HG02943 (cell line): ENCODE measurements around the gene FFAR2.
"Not testable (repeated sequence)": the region's sequence is repeated elsewhere in the genome, so short reads cannot be mapped to it uniquely, and the experiment has no call there.

ENCODE experiments used
- ATAC-seq: cut with Tn5 transposase; IDR thresholded peaks from one replicate; pipeline ENCODE4 v1.9.1; 2021; ENCODE audit warnings: mild to moderate bottlenecking, low read depth, moderate library complexity; ENCODE audit not compliant: unreplicated experiment

The FFAR2 gene

DNA sequence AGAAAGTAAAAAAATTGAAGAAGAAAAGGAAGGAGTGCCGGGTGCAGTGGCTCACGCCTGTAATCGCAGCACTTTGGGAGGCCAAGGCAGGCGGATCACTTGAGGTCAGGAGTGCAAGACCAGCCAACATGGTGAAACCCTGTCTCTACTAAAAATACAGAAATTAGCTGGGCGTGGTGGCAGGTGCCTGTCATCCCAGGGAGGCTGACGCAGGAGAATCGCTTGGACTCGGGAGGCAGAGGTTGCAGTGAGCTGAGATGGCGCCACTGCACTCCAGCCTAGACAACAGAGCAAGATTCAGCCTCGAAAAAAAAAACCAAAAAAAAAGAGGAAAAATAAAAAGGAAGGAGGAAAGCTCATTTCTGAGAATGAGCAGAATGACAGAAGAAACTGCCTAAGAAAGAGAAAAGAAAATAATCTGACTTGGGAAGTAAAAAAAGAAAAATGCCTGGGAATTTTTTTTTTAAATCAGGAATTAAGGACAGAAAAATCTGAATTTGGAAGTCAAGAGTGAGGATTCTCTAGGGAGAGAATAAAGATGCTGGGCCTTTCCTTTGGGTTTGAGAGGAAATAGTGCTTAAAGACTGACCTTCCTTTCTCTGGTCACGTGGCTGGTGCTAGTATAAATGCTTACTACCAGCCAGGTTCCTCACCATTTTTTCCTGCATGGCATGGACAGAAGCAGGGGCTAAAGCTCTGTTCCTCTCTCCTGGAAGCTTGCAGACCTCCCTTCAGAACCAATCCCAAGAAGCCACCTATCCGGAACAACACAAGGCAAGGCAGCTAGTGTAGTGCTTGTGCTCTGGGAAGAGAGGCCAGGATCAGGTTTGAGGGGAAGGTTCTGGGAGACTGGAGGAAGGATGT is at the start of gene FFAR2:
Gene FFAR2 (plus strand): TSS at position 652 of the 864 bp plus-strand sequence. CDS start 1,458 bp downstream, outside the sequence.
- ATAC-seq = no peak

DNA sequence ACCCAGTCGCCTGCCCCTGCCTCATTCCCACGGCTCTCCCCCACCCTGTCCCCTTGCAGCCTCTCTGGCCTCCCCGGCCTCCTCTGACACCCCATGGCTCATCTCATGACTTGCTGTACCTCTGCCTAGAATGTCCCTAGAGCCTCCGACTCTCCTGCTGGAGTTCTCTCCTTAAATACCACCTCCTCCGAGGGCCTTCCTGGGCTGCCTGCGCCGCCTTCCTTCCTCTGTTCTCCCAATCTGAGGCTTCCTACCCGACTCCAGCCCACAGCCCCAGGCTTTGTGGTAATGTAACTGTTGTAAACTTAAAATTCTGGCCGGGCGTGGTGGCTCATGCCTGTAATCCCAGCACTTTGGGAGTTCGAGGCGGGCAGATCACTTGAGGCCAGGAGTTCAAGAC is 49.5 kb upstream of the FFAR2 start:
- ATAC-seq = no peak

DNA sequence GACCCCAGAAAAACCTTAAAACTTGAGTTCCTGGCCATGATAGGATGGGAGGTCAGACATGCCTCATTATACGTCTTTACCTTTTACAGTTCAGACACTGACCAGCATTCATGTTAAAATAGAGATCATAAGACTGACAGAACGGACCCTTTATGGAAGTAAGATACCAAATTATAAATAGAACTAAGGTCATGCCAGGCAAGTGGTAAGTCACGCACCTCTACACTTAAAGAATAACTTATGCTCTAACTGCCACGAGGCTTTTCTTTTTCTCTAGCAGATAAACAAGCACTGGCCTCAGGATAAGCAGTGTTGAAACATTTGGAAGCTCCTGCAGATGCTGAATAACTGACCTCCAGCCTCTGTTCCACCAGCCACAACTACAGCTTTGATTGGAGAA is 48.8 kb upstream of the FFAR2 start:
- ATAC-seq = no peak

DNA sequence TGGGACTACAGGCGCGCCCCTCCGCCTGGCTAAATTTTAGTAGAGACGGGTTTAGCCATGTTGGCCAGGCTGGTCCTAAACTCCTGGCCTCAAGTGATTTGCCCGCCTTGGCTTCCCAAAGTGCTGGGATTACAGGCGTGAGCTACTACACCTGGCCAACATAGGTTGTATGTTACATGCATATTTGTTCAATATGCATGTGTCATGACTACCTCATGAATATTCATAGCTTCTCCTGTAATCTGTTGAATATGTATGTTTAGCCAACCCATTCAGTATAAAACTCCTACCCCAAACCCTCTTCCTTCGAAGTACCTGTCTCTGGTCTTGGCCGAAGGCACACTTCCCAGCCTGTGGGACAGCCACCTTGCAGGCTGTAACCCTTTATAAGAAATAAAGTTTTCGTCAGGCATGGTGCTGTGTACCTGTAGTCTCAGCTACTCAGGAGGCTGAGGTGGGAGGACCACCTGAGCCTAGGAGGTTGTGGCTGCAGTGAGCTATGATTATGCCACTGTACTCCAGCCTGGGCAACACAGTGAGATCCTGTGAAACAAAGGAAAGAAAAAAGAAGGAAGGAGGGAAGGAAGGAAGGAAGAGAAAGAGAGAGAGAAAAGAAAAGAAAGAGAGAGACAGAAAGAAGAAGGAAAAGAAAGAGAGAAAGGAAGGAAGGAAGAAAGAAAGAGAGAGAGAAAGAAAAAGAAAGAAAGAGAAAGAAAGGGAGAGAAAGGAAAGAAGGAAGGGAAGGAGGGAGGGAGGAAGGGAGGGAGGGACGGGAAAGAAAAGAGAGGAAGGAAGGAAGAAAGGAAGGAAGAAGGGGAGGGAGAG is 47.9 kb upstream of the FFAR2 start:
- ATAC-seq = no peak

DNA sequence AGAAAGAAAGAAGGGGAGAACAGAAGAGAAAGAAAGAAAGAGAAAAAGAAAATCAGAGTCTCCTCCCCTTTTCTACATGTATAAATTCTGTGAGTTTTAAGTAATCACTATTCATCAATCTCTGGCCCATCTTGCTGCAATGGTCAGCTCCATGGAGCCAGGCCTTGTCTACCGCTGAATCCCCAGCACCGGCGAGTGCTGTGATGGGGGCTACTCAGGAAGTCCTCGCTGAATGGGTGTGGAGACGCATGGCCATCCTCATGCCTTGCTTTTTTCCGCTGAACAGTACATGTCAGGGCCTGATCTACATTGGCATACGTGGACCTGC is 47.3 kb upstream of the FFAR2 start:
- no peak for ATAC-seq

DNA sequence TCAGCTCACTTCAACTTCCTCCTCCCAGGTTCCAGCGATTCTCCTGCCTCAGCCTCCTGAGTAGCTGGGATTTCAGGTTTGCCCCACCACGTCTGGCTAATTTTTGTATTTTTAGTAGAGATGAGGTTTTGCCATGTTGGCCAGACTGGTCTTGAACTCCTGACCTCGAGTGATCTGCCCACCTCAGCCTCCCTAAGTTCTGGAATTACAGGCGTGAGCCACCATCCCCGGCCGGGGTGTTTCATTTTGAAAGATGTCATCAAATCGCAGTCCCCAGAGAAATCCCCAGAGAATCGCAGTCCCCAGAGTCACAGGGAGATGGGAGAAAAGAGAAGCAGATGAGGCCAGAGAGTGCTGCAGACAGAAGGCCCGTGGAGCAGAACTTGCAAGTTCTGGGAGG is 46.6 kb upstream of the FFAR2 start:
- ATAC-seq = not testable (repeated sequence)

DNA sequence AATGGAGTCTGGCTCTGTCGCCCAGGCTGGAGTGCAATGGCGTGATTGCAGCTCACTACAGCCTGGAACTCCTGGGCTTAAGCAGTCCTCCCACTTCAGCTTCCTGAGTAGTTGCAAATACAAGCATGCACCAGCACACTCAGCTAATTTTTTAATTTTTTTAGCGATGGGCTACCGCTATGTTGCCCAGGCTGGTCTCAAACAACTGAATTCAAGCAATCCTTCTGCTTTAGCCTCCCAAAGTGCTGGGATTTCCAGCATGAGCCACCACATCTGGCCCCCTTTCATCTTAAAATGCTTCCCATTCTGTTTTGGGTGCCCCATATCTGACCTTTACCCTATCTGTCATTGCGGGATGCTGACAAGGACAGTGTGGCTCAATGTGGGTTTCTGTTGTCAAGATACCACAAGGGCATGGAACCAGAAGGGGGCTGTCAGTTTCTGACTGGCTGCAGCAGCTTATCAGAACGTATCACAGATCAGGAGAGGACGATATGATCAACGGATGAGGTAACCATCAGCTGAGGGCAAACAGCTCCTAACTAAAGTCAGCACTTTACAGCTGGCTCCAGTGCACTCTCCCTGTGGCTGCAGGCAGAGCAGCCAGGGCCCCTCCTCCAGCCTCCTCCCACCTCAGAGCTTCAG is 44.8 kb upstream of the FFAR2 start:
- ATAC-seq = no peak

DNA sequence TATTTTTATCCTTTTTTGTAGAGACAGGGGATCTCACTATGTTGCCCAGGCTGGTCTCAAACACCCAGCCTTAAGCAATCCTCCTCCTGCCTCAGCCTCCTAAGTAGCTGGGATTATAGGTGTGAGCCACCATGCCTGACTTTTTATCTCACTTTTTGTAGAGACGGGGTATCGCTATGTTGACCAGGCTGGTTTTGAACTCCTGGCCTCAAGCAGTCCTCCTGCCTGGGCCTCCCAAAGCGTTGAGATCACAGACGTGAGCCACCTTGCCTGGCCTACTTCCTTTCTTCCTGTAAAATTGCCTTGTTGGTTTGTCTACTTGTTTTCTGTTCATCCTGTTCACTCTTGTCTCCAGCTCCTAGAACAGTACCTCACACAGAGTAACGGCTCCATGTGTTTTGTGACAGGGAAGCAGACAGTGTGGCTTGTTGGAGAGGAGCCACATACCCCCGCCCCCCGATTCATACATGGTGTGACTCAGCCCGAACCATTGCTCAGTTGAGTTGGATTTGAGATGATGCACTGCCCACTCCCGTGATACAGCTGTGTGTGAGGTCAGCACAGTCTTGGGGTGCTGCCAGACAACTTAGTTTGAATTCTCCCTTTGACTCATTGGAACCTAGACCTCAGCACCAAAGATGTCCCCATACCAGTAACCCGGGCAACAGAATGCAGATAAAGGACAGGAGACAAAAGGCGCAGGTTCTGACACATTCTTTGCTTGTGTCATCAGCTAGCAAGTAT is 43.0 kb upstream of the FFAR2 start:
- no peak for ATAC-seq

DNA sequence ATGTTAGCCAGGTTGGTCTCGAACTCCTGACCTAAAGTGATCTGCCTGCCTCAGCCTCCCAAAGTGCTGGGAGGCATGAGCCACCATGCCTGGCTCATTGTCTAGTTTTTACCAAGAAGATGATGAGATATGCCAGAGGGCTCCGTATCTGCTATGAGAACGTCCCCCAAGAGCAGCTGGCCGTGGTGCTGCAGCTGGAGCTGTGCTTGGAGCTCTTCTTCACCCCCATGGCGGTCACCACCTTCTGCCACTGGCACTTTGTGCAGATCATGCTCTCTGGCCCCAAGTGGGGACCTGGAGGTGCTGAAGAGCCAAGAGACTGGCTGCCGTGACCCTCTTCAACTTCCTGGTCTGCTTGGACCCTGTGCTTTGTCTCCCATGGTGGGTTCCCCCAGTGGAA is 40.4 kb upstream of the FFAR2 start:
- no peak for ATAC-seq

DNA sequence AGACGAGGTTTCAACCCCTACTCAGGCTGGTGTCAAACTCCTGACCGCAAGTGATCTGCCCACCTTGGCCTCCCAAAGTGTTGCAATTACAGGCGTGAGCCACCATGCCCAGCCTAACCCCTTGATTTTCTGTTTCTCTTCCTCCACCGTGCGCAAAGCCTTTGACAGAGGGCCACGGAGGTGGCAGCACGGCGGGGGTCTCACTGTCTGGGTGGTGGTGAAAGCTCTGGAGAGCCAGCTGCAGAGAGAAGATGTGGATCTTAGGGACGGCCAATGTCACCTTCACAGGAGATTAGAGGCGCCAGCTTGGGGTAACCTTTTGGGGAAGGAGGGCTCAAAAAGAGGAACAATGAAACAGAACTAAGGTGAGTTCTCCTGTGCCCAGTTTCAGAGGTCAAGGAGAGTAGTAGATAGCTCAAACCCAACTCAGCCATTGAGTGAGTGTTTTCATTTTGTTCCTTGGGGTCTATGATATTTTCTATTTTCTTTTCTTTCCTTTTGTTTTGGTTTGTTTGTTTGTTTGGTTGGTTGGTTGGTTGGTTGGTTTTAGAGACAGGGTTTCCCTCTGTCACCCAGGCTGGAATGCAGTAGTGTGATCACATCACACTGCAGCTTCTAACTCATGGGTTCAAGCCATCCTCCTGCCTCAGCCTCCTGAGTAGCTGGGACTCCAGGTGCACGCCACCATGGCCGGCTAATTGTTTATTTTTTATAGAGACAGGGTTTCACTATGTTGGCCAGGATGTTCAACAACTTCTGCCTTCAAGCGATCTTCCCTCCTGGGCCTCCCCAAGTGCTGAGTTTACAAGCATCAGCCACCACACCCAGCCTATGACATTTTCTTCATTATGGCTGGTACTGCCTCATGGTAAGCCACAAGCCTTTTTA is 39.5 kb upstream of the FFAR2 start:
- ATAC-seq = no peak

DNA sequence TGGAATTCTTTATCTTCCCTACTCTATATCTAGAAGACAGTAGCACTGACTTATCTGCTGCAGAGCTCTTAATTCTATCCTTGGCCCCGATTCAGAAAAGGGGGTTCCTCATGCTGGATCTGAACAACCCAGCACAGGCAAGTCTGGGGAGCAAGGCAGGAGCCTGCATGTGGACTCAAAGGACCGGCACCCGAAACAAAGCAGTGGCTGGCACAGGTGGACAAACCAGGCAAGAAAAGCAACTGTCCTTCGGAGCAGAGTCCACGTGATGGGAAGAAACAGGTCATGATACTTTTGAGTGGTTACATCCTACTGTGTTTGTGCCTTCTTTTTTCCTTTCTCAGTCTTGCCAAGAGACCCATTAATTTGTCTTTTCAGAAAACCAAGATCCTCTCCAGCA is 38.9 kb upstream of the FFAR2 start:
- ATAC-seq = no peak

DNA sequence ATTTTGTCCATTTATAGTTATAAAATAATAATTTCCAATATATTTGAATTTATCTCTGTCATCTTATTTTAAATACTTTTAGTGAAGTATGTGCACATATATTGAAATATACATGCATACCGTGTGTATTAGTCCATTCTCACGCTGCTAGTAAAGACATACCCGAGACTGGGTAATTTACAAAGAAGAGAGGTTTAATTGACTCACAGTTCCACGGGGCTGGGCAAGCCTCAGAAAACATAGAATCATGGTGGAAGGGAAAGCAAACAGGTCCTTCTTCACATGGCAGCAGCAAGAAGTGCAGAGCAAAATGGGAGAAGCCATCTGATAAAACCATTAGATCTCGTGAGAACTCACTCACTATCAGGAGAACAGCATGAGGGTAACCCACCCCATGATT is 37.6 kb upstream of the FFAR2 start:
- ATAC-seq = no peak

DNA sequence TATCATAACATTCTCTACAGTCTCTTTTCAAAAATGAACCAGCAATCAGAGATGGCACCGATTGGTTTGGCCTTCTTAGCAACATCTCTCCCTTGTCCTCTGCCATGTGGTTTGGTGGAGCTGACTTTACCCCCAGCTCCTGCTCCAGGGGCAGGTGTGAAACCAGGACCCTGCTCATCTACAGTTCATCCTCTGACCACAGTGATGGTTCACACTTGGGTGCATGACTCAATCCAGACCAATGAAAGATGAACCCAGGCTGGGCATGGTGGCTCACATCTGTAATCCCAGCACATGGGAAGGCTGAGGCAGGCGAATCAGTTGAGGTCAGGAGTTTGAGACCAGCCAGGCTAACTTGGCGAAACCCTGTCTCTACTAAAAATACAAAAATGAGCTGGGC is 33.6 kb upstream of the FFAR2 start:
- no peak for ATAC-seq

DNA sequence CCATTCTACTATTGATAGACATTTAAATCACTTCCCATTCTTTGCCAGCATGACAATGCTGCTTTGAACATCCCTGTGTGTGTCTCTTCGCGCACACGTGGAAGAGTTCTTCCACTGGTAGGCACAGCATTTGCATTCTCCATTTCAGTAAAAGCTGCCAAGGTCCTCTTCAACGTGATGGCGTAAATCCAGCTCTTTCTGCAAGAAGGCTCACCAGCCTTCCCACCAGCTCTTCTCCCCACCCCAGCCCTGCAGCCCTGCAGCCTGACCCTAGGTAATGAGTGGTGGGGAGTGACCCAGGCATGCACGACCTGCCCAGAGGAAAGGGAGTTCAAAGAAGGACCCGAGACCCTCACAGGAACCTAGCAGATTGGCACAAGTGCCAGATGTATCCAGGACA is 31.7 kb upstream of the FFAR2 start:
- no peak for ATAC-seq

DNA sequence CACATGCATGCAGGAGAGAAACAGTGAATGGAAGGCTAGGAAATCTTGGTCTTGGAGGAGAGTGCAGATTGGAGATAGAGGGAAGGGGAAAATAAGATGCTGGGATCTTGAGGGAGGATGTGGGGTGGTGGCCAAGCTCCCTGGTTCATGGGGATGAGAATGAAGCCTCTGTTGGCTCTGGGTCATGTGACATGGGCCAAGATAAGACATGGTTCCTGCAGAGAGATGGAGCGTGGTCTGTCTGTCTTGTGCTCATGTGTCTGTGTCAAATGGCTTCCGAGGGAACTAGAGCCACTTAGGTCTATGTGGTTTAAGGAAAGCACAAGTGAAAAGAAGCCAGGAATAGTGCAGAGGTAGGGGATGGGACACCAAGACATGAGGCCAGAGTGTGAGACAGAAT is 30.8 kb upstream of the FFAR2 start:
- ATAC-seq = no peak

DNA sequence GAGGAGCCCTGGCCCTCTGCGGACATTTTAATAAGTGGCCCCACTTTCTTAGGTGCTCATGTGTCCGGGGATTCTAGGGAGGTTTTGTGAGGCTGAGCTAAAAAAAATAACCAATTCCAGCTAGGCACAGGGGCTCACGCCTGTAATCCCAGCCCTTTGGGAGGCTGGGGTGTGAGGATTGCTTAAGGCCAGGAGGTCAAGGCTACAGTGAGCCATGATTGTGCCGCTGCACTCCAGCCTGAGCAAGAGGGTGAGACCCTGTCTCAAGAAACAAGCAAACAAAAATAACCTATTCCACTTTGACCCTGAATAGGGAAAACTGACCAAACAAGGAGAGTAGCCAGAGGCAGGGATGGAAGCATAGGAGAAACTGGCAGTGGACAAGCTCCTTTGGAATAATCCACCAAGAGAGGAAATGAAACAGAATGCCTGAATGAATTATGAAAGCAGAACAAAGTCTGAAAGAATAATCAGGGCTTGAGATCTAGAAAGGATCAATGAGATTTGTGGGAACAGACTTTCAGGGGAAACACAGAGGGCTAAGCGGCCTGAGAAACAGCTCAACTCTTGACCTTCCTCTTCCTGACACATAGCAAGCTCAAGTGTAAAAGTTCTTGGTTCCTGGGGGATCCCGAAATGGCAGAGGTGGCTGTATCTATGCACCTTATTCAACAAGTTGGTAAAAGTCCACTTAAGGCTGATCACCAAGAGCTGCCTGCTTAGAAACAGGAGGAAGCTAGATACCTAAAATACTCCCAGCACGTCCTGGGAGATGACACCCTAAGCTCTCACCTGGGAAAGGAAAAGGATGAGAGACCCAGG is 30.1 kb upstream of the FFAR2 start:
- ATAC-seq = no peak

DNA sequence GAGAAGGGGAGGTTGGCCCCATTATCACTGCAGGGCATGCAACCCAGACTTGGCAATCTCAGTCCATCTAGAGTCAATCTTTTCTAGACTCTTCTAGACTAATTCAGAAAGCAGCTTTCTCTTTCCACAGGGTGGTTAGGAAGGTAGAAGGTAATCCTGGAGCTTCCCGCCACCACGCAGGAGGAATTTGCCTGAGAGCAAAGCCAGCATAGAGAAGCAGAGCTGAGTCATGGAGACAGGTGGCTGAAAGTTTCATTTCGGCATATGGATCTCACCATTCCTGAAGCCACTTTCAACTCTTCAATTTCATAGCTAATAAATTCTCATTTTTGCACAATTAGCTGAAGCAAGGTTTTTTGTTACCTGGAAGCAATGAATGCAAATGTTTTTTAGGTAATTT is 29.0 kb upstream of the FFAR2 start:
- ATAC-seq = no peak

DNA sequence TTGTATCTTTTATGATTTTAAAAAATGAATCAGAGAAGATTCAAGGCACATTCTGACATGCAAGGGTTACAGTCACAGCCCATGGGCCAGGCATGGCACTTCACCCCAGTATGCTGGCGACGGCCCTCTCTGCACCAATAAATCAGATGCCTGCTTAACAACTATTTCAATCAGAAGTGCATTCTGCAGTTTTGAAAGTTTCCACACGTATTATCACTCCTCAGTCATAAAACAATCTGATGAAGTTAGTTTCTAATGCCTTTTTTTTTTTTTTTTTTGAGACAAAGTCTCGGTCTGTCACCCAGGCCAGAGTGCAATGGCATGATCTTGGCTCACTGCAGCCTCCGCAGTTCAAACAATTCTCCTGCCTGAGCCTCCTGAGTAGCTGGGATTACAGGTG is 28.3 kb upstream of the FFAR2 start:
- no peak for ATAC-seq

DNA sequence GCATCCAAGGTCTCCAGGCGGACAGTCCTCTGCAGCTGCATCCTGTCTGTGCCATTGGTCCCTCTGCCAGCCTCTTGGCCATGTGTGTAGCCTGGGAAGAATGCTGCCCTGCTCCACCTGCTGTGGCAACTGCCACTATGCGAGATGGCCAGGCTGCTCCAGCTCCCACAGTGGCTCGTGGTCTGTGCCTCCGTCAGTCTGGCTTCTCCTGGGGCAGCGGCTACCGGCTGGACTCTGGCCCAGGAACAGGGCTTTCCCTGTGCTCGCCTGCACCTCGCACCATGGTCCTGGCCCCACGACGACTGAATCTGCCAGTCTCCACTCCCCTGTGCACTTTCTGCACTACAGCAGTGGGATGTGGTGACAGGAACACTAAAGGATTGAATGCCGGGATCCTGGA is 26.7 kb upstream of the FFAR2 start:
- no peak for ATAC-seq
